ENCODE results near the gene FGD3.

DNA sequence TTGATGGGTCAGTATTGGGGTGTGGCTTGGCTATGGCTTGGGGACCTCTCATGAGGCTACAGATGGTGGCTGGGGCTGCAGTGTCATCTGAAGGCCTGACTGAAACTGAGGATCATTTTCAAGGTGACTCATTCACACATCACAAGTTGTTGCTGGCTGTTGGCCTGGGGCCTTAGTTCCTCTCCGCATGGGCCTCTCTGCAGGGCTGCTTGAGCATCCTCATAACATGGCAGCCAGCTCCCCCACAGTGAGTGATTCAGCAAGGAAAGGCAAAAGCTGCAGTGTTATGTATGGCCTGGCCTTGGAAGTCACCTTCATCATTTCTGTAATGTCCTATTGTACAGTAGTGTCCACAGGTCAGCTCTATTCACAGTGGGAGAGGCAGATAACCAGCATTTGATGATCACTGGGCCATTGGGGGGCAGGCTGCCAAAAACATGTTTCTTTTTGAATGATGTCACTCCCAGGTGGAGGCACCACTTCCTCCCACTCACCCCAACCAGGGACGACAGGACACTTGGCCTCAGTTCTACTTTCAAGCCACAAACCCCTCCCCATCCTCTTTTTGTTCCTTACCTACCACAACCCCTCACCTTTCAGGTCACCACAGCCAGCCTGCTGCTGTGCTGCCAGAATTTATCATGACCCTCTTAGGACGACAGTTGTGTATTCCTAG, 14.4 kb downstream of the FGD3 start:
- TF ChIP-seq ZNF274 (IDR thresholded peaks at IDR 0.05; ENCODE audit: low read depth, low read length) (no peak), YY1 (IDR thresholded peaks at IDR 0.05; ENCODE audit: insufficient read depth, insufficient read length) (no peak), SUZ12 (IDR thresholded peaks at IDR 0.05; ENCODE audit: extremely low read depth, insufficient read depth, insufficient read length) (no peak)
